Cerebellar nuclear complex (tissue), 1 donor: ENCODE measurements around the gene KRT36.
A peak's percentile ranks its signal among the peaks of the same experiment; 100 is the strongest.

Source experiments
- DNase-seq, 2 experiments: peaks; one replicate each; lab custom pipeline; 2025; lab: John Stamatoyannopoulos, UW

The KRT36 gene

DNA sequence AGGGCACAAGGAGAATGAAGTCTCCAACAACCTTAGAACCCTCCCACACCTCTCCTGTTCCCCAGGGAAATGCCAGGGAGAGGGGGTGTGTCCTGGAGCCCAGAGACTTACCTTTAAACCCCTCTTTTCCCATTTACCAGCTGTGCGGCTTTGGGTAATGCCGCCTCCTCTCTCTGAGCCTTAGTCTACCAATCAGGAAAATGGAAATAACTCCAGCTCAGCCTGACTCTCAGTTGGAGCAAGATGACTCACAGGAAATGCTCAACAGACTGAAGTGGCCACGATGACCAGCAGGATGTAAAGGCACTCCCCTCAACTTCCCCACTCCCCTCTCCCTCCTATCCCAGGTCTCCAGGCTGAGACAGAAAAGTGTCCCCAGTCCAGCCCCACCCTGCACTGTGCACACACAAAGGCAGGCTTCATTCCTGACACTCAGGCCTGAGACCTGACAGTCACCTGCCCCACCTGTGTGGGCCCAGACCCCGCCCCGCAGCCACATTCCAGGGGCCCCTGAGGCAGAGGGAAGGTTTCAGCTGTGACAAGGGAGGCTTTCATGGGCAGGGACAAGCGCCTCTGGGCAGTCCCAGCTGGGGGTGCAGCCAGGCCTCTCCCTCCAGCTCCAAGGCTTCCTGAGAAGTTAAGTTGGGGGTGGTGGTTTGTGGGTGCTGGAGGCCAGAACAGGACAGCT, 32.0 kb upstream of the KRT36 start:
- no peak for DNase-seq

DNA sequence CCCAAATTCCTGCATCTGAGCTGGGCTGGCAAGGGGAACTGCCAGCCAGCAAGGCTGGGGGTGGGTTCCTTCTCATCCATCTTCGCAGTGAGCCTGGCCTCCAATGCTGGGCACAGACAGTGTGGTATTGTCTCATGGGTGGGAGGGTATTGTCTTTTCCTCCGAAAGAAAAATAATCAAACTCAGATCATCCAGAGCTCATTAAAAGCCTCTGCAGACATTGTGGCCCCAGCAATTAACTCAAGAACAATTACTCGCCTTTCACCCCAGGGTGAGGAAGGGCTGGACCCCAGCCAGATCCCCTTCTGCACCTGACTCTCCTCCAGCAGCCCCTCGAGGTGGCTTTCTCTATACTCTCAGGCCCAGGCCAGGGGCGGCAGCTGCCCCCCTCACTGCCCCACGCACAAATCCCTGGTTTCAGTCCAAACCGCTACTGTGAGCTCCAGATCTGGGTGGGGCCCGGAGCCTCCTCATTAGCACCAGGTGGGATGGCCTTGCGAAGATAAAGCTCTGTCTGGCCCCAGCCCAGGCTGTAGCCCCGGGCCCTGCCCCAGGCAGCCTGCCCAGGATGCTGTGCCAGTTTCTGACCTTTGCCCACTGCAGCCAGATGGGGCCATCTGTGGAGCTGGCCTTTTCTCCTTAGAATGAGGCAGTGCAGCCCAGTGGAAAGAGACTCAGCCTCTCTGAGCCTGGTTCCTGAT, 31.3 kb upstream of the KRT36 start:
- no peak for DNase-seq

DNA sequence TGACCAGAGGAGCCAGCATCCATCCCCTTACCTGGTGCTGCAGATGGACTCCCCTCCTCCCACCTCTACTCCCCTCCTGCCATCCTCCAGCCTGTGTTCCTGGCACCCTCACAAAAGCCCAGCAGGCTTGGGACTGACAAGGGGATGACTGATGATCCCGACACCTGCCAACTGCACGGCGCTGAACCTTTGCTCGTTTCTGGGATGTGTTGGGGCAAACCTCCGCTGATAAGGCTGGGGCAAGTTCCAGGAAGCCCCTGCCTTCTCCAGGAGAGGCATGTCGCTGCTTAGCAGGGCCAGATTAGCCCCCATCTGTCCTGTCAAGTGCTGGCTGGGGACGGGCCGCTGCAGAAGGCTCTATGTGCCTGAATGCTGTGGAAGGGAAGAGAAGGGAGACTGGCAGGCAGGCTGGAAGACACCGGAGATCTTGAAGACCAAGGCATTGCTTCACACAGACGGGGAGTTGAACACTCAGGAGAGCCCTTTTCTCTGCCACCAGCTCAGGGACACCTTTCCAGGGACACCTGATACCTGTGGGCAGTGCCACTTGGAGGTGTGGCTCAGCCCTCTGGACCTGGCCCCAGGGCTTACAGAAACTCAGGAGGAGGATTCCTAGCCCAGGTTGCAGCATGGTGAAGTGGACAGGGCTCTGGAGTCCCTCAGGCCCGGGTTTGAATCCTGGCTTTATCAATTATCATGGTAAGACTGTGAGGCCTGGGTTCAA, 30.0 kb upstream of the KRT36 start:
- DNase-seq: peak in 1 of 2 experiments; percentile 23

DNA sequence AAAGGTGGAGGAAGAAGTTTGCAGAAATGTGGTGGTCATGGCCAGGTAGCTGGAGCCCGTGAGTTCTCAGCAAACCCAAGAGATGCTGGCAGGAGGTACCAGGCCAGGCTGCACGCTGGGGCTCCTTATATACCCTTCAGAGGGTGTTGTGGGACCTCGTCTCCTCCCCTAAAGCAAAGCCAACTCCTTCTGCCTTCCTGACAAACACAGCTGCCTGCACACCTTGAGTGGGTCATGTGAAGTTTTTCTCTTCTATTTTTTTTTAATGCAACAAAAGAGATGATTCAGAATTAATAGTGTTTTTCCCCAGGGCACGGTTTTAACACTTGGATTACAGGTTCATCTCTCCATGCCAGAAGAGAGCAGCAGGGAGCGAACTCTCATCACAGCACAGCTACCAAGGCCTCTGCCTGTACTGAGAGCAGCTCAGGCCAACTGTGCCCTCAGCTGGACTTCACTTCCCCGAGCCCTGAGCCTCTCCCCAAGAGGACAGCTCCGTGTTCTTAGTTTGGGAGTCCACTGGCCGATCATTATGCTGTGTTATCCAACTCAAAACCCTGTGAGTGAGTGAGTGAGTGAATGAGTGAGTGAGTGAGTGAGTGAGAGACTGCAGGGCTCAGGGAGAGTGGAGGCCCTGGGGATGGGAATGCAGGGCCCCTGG, 29.2 kb upstream of the KRT36 start, which contains the start of gene KRT15:
KRT15 (minus strand) TSS at position 102 of the 661 bp plus-strand sequence; CDS start at position 39, 63 bp downstream.
- no peak for DNase-seq

DNA sequence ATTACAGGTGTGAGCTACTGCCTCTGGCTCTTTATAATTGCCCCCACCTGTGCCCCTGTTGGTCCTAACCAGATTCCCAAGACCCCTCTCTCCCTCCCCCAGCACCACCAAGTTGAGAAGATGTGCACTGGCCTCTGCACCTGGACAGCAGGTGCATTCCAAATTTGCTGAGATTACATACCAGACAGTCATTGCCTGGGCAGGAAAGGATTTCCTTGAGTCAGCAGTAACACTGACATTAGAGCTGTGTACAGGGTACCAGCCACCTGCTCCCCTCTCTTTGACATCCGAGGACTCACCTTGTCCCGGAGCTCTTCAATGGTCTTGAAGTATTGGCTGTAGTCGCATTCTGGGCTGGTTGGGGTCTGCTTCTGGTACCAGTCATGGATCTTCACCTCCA, 28.3 kb upstream of the KRT36 start:
- no peak for DNase-seq

DNA sequence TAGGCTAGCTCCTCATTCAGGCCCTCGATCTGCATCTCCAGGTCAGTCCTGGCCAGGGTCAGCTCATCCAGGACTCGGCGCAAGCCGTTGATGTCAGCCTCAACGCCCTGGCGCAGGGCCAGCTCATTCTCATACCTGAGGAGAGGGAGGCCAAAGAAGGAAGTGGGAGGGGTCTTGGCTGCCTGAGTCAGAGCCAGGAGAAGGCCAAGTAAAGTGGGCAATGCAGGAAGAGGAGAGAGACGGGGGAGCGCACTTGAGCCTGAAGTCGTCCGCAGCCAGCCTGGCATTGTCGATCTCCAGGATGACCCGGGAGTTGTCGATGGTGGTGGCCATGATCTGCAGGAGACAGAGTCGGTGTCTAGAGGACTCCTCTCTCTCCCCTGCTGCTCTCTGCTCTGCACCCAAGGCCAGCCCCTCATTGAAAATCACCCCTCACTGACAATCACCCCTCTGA, 27.1 kb upstream of the KRT36 start:
- no peak for DNase-seq

DNA sequence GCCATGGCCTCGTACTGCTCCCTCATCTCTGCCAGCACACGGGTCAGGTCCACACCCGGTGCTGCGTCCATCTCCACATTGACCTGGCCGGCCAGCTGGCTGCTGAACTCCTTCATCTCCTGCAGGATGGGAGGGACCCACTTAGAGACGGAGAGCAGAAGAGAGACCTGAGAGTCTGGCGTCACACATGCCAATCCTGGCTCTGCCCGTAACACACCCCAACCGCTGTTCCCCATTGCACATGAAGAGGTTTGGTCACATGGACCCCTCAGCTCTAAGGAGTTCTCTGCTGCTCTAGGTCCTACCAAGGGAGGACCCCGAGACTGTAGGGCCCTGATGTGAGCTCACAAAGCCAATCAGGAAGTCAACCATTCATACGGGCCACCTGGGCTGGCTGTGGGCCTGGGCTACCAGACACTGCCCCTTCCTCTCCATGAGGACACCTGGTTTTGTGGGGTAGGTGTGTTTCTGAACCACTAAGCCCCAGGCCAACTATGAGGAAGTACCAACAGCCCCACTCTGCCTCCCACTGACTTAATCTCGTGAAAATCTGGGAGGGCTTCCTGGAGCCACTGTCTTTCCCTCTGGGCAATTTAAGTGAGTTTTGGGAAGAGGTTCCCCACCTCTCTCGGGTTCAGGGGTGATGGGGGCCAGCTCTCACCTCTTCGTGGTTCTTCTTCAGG, 26.6 kb upstream of the KRT36 start:
- DNase-seq: no peak

DNA sequence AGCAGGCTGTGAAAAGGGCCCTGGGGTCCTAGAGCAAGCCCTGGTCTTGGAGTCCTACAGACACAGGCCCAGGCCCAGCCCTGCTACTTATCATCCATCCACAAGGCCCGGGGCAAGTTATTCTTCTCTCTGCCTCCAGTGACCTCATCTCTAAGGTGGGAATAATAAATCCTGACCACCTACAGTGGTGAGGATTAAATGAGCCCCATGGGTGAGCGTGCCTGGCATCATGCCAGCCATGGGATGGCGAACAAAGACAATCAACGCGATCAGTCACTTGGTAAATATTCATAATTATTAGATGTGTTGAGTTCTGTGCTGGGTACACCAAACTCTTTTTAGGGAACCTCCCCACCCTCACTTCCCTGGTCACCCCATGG, 23.4 kb upstream of the KRT36 start:
- DNase-seq: no peak

DNA sequence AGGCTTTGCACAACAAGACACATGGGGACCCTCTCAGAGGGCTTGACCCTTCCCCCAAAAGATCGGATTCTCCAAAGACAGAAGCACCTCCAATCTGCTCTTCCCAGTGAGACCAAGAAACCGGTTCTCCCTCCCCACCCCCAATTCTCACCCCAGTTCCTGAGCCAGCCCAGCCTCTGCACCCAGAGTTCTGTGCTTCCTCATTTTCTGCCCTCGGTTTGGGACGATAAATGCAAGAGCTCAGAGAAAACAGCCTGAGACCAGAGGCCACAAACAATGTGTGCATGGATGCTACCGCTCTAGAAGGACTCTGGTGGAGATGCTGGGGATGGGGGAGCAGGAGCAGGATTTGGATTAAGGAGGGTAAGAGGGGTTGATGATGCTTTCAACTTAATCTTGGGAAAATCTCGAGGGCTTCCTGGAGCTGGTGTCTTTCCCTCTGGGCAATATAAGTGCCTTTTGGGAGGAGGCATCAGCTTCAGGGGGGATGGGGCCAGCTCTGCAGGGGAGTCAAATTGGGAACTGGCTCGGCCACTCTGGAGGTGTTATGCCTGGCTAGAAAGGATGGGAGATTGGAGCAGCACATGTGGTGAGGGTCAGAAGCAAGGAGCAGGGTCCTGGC, 22.9 kb upstream of the KRT36 start:
- DNase-seq: no peak

DNA sequence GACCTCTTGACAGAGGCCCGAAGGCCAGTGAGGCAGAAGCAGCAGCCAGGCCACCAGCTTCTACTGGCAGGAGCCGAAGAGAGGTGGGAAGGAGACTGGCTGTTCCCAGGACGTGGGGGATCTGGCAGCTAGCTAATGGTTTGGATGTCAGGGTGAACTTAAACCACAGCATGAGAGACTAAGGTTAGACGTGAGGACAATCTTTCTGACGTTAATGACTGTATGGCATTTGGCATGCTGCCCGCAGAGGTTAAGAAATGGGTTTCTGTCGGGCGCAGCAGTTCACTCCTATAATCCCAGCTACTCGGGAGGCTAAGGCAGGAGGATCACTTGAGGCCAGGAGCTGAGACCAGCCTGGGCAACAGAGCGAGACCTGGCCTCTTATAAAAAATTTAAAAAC, 22.0 kb upstream of the KRT36 start:
- no peak for DNase-seq

DNA sequence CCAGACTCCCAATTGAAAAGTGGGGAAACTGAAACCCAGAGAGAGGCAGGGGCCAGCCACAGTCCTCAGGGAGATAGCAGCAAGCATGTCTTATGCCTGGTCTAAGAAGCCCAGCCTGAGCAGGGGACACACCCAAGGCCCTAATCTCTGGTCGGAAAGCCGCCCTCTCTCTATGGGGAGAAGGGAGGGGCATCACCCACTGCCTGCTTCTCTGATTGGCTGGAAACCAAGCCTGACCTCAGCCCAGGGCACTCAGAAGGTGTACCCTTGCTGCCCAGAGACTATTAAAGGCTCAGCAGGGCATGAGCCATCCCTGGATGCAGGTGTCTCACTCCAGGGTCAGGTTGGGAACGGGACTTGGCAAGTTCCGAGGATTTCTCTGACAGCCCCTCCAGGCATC, 21.4 kb upstream of the KRT36 start:
- DNase-seq: no peak

DNA sequence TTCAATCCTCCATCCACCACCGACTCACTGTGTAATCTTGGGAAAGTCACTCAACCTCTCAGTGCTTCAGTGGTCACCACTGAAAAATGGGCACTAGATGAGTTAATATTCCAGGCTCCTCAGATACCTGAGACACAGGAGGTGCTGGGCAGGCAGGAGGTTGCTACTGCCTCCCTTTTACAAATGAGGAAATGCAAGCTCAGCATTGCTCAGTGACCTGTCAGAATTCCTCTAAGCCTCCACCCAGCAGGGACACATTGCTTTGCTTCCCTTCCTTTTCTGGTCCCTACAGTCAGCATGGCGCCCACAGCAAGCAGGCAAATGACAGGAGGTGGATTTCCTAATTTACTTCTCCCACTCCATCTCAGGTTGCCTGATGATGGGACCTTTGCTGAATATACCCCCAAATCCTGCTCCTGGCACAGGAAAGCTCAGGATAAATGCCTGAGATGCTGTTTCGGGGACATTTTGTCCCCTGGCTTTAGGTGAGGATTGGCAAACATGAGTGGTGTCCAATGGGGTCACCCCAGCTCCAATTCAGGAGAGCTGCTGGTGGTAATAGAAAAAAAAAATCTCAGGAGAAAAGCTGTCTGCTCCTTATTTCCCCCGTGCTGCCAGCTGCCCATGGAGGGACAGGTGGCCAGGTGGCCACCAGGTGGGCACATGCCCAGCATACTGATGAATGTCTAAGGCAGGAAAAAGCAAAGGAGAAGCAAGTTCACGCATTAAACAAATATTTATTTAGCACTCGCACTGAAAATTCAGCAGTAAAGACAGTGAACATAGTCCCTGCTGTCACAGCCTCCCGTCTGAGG, 20.7 kb upstream of the KRT36 start:
- DNase-seq: no peak

DNA sequence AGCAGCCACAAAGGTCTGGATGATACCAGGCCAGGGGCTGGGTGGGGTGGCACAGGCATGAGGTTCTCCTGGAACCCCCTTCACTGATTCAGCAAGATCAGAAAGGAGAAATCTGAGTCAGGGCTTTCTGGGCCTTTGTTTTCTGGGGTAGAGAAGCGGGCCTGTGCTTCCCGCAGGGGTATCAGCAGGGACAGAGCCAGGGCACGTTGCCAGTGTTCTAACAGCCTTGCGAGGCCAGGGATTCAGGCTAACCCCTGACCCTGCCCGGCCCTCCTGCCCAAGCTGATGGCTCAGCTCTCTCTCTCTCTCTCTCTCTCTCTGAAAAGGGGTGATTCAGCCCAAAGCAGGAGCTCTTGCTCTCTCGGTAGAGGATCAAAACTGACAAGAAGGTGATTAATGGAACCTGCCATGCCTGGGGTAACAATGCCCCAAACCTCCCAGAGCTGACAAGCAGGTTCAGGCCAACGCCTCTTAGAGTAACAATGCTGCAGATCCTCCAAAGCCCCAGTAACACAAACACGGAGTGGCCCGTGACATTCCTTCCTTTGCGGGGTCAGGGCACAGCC, 17.7 kb upstream of the KRT36 start:
- no peak for DNase-seq

DNA sequence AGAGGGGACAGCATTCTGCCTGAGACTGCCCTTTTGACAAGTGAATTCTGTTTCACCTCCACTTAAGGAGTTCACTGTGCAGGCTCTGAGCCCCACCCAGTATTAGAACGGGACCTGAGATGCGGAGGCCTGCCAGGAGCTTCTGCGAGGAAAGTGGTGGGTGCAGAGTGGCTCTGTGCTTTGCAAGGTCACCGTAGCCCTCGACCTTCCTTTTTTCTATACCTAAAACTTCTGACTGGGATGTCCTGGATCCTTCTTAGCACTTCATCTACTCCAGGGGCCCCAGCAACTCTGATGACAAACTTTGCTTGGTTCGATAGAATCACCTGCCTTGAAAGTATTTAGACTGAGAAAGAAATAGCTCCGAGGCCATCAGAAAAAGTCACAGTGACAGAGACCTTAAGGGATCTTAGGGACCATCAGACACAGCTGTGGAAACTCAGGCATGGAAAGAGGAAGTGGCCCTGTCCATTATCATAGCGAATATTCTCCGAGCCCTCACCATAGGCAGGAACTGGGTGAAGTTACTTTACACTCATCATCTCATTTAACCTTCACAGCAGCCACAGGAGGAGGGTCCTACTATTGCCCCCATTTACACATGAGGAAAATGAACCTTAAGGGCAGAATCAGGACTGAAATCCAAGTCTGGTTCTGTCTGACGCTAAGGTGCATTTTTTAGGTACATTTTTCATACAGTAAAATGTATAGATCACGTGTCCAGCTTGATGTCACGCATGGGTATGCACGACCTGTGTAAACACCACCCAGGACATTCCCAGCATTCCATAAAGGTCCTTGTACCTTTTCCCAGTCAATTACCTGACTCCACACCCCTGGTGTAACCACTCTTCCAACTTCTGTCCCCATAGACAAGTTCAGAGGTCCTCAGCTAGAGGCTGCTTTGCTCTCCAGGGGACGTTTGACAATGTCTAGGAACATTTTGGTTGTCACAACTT, 16.4 kb upstream of the KRT36 start:
- no peak for DNase-seq

DNA sequence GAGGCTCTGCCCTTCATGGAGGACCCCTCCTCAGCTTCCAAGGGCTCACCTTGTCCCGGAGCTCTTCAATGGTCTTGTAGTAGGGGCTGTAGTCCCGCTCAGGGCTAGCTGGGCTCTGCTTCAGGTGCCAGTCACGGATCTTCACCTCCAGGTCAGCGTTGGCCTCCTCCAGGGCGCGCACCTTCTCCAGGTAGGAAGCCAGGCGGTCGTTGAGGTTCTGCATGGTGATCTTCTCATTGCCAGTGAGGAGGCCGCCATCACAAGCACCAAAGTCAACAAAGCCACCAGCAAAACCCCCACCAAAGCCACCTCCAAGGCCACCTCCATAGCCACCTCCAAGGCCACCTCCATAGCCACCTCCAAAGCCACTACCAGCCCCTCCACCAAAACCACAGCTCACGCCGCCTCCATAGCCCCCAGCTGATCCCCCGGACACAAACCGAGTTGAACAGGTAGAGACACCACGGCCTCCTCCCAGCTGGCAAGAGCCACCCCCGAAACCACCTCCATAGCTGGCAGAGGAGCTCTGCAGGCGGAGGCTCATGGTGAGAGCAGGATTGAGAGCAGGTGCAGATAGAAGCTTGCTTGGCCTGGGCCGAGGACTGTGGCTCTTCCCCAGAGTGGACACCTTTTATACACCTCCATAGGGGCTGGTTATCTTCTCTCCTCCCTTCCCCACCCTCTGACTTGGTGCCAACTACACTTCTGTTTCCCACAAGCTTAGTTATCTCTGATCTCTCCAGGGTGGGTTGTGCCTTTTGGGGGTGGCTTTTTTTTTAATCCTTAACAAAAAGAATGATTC, 15.5 kb upstream of the KRT36 start, which contains the start of gene KRT13:
KRT13 (minus strand) TSS at position 606 of the 802 bp plus-strand sequence; CDS start at position 544, 62 bp downstream.
- no peak for DNase-seq

DNA sequence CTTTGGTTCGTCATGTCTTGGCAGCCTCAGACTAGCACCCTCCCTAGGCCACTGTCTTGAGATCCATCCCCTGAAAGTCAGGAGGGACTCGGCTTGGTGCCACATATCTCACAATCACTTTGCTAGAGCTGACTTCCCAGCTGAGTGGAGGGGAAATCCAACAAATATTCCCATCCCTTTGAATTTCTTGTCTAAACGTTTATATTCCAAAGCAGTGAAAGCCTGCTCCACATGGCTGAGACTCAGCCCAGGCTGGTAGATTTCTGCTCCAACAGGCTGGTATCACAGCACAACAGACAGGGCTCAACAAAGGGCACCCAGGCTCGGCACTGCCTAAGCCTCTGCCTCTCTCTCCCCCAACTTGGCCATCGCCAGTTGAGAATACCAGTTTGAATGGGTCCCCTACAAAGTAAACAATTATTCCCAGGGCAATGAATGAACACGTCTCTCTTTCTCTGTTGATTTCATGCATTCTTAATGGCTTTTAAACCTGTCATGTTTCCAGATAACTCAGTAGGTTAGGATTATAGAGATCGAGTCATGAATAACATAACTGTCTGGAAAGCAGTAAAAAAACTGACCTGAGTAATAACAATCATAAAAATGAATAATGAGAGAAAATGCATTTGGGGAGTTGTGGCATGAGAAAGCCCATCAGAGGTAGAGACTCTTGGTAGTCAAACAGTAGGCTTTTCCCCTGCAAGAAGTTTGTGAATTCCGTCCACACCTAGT, 14.7 kb upstream of the KRT36 start:
- DNase-seq: no peak

DNA sequence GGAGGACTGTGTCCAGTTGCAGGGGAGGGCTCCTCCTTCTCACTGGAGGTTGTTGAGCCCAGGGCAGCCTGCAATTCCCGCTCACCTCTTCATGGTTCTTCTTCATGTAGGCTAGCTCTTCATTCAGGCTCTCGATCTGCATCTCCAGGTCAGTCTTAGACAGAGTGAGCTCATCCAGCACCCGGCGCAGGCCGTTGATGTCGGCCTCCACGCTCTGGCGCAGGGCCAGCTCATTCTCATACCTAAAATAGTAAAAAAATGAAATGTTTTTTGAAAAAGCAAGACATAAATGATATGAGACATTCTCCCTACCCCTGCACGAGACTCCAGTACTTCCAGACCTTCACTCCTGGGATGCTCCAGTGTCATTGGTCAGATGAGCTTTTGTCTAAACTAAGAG, 13.5 kb upstream of the KRT36 start:
- no peak for DNase-seq
